WTC11 (cell line): Measurements from ENCODE around the gene GJC3.

Experiments used
- ATF6 ChIP-seq: sonication (generic); formaldehyde crosslinking; IDR thresholded peaks from 2 replicates; pipeline ENCODE4 v1.8.1; 2023; ENCODE audit warnings: mild to moderate bottlenecking, missing genetic modification reagents
- CREM ChIP-seq: sonication (generic); formaldehyde crosslinking; IDR thresholded peaks from 2 replicates; pipeline ENCODE4 v1.8.1; 2022; ENCODE audit warnings: mild to moderate bottlenecking, missing genetic modification reagents, moderate library complexity
- CTCF ChIP-seq: fragments of 200-600 bp; IDR thresholded peaks from 2 replicates; pipeline ENCODE4 v1.8.0; 2022; ENCODE audit warnings: antibody characterized with exemption
- E2F5 ChIP-seq: sonication (generic); formaldehyde crosslinking; IDR thresholded peaks from 2 replicates; pipeline ENCODE4 v1.8.1; 2022; ENCODE audit warnings: mild to moderate bottlenecking, moderate library complexity, missing genetic modification reagents
- FOXP1 ChIP-seq: sonication (generic); formaldehyde crosslinking; IDR thresholded peaks from 2 replicates; pipeline ENCODE4 v1.8.0; 2022; ENCODE audit warnings: missing genetic modification reagents, mild to moderate bottlenecking, moderate library complexity, borderline replicate concordance
- MAX ChIP-seq: sonication (generic); formaldehyde crosslinking; IDR thresholded peaks from 2 replicates; pipeline ENCODE4 v1.8.0; 2022; ENCODE audit warnings: mild to moderate bottlenecking, missing genetic modification reagents
- MLX ChIP-seq: sonication (generic); formaldehyde crosslinking; IDR thresholded peaks from 2 replicates; pipeline ENCODE4 v1.8.1; 2023; ENCODE audit warnings: mild to moderate bottlenecking, missing genetic modification reagents, moderate library complexity
- NFYB ChIP-seq: sonication (generic); formaldehyde crosslinking; conservative IDR thresholded peaks from 2 replicates; pipeline ENCODE4 v1.8.0; 2022; ENCODE audit warnings: low read depth, missing genetic modification reagents
- RORB ChIP-seq: fragments of 250-450 bp; sonication (Bioruptor Pico); IDR thresholded peaks from 2 replicates; pipeline ENCODE4 v1.9.0; 2021; ENCODE audit warnings: mild to moderate bottlenecking
- SP1 ChIP-seq: sonication (generic); formaldehyde crosslinking; conservative IDR thresholded peaks from 2 replicates; pipeline ENCODE4 v1.8.1; 2022; ENCODE audit warnings: missing genetic modification reagents
- TEAD4 ChIP-seq: sonication (generic); formaldehyde crosslinking; IDR thresholded peaks from 2 replicates; pipeline ENCODE4 v1.8.0; 2022; ENCODE audit warnings: mild to moderate bottlenecking, missing genetic modification reagents
- TP53 ChIP-seq: sonication (generic); formaldehyde crosslinking; IDR thresholded peaks from 2 replicates; pipeline ENCODE4 v1.8.1; 2023; ENCODE audit warnings: mild to moderate bottlenecking, missing genetic modification reagents
- ZMAT4 ChIP-seq: fragments of 250-450 bp; sonication (Bioruptor Pico); IDR thresholded peaks from 2 replicates; pipeline ENCODE4 v1.9.0; 2021; ENCODE audit warnings: mild to moderate bottlenecking
- ZNF138 ChIP-seq: sonication (generic); formaldehyde crosslinking; conservative IDR thresholded peaks from 2 replicates; pipeline ENCODE4 v1.8.1; 2022; ENCODE audit warnings: mild to moderate bottlenecking, moderate library complexity, missing genetic modification reagents

GRCh38 chr7:99919814-99920112 is 9.7 kb downstream of the GJC3 start:
- TF ChIP-seq NFYB (no peak), RORB (CRISPR knock-in tag) (no peak), MLX (no peak), MAX (no peak), TP53 (CRISPR knock-in tag) (no peak), CTCF (no peak), ZNF138 (CRISPR knock-in tag) (no peak), FOXP1 (CRISPR knock-in tag) (no peak), CREM (no peak), ZMAT4 (CRISPR knock-in tag) (no peak), E2F5 (CRISPR knock-in tag) (no peak), ATF6 (no peak), TEAD4 (no peak), SP1 (CRISPR knock-in tag) (no peak)
